Right lobe of liver (tissue), 6 donors: Measurements from ENCODE around the gene PTCD1. TPM values are rescaled to one million over a fixed set of nuclear protein-coding genes. Genes with fewer than 3 reads are reported as not detected.

Experiments used
- ATAC-seq, 4 donors: fragments of 200-7000 bp; cut with Tn5 transposase; one replicate each; pipeline ENCODE4 v1.9.1; 2020; ENCODE audit warnings: mild to moderate bottlenecking in 4 of 4, moderate library complexity in 4 of 4
- DNase-seq, 3 donors: peaks; one replicate each; pipeline ENCODE4 v3.0.0-alpha.2; 2020
- H3K27ac ChIP-seq, 3 donors: fragments of 200-600 bp; one replicate each; pipeline ENCODE4 v1.8.0; 2022
- H3K27me3 ChIP-seq, 2 donors: fragments of 200-600 bp; one replicate each; pipeline ENCODE4 v1.8.0; 2022
- H3K36me3 ChIP-seq, 4 donors: fragments of 200-600 bp; sonication (generic) in 1 of 4; one replicate each; pipeline versions ENCODE4 v1.5.1 to v1.8.0; 2017 to 2022; ENCODE audit warnings: control low read depth in 1 of 4
- H3K4me1 ChIP-seq, 4 donors: fragments of 200-600 bp; sonication (generic) in 1 of 4; one replicate each; pipeline versions ENCODE4 v1.5.1 to v1.8.0; 2017 to 2022; ENCODE audit warnings: control low read depth in 1 of 4
- H3K4me3 ChIP-seq, 3 donors: fragments of 200-600 bp; one replicate each; pipeline ENCODE4 v1.8.0; 2022
- H3K9me3 ChIP-seq, 4 donors: fragments of 200-600 bp; sonication (generic) in 1 of 4; one replicate each; pipeline versions ENCODE4 v1.5.1 to v1.8.0; 2017 to 2022; ENCODE audit warnings: control low read depth in 1 of 4
- POLR2A ChIP-seq: fragments of 450-650 bp; IDR thresholded peaks from one replicate; pipeline ENCODE4 v1.6.1; 2017; ENCODE audit warnings: antibody characterized with exemption, mild to moderate bottlenecking
- WGBS: methylation state at CpG from one replicate; pipeline ENCODE4 v1.1.6; 2018; ENCODE audit warnings: low coverage, low lambda C conversion rate; ENCODE audit not compliant: insufficient coverage; ENCODE audit errors: missing lambda C conversion rate; 5-methylcytosine and 5-hydroxymethylcytosine counted together
- intact Hi-C, 2 donors: fragments of 100-400 bp; cut with DNase I; formaldehyde crosslinking; loops; one replicate each; pipeline versions ENCODE4 v1.11.2 to v1.14.1; 2022
- total RNA-seq, 6 experiments: library from RNA; depleted of rRNA in 2 of 6; stranded (reverse); fragments of >200 nt in 2 of 6; fragmentation: NEBNext Ultra II Directional in 3 of 6; extraction: Animal tissue kit (Norgen Biotek cat#: 25700) in 3 of 6; gene quantifications; one replicate each; pipeline versions ENCODE4 v1.1.0 to v1.2.4, GENCODE V29; 2016 to 2023
- TF ChIP-seq, protein P1 (sequence below), 4 donors: fragments of 200-600 bp in 3 of 4; fragments of 450-650 bp in 1 of 4; IDR thresholded peaks; one replicate each; pipeline versions ENCODE4 v1.5.1 to v1.8.0; 2016 to 2022; ENCODE audit warnings: antibody characterized with exemption in 4 of 4, mild to moderate bottlenecking in 2 of 4
- donor health status: DM: no; HTN: yes; CAD: no.
- donor health status: DM: no; HTN: no; CAD: no.
- donor health status: DM: no; HTN: no; CAD: no.
- donor health status: DM: no; HTN: yes; CAD: no.
- donor health status: DM: no; HTN: yes; CAD: no.

PTCD1 gene
- total RNA-seq, 6 experiments from 2014 or later: 2.4 to 5.3 (median 2.8) TPM

DNA sequence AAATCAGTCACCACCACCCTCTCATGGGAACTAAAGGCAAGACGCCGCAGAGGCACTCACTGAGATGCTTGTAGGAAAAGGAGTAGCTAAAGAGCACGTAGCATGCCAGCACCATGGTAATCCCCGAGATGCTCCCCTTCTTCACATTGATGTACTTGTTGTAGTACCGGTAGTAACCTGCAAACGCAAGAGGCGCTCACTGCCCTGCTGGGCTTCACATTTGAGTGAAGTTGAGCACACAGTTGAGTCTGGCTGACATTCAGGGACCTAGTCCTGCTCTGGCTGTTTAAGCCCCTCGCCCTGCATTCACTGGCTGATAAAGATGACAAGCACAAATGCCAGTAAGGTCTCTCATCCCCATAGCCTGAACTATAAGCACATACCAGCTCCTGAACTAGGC is 20.5 kb upstream of the PTCD1 start:
- Histone ChIP-seq H3K27ac (no peak overlapping the region), H3K9me3 (no peaks in the 10 kb centered on the region), H3K4me3 (no peak overlapping the region), H3K4me1 (peaks cover 0 to 9% (median 0%) of the 10 kb centered on the region in 4 donors), H3K27me3 (no peaks in the 10 kb centered on the region), H3K36me3 (peaks cover 0 to 40% (median 17%) of the 10 kb centered on the region in 4 donors)
- TF ChIP-seq, protein P1, sequence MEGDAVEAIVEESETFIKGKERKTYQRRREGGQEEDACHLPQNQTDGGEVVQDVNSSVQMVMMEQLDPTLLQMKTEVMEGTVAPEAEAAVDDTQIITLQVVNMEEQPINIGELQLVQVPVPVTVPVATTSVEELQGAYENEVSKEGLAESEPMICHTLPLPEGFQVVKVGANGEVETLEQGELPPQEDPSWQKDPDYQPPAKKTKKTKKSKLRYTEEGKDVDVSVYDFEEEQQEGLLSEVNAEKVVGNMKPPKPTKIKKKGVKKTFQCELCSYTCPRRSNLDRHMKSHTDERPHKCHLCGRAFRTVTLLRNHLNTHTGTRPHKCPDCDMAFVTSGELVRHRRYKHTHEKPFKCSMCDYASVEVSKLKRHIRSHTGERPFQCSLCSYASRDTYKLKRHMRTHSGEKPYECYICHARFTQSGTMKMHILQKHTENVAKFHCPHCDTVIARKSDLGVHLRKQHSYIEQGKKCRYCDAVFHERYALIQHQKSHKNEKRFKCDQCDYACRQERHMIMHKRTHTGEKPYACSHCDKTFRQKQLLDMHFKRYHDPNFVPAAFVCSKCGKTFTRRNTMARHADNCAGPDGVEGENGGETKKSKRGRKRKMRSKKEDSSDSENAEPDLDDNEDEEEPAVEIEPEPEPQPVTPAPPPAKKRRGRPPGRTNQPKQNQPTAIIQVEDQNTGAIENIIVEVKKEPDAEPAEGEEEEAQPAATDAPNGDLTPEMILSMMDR (IDR thresholded peaks at IDR 0.05): peak in 2 of 4 donors; percentile 8 to 9
- no peak for TF ChIP-seq POLR2A
- intact Hi-C loops: no loop called here
- peak; percentile 17 to 44 (median 31) for ATAC-seq
- DNase-seq: no peak
- WGBS: 90% methylated on average over 7 of the region's 8 CpGs

DNA sequence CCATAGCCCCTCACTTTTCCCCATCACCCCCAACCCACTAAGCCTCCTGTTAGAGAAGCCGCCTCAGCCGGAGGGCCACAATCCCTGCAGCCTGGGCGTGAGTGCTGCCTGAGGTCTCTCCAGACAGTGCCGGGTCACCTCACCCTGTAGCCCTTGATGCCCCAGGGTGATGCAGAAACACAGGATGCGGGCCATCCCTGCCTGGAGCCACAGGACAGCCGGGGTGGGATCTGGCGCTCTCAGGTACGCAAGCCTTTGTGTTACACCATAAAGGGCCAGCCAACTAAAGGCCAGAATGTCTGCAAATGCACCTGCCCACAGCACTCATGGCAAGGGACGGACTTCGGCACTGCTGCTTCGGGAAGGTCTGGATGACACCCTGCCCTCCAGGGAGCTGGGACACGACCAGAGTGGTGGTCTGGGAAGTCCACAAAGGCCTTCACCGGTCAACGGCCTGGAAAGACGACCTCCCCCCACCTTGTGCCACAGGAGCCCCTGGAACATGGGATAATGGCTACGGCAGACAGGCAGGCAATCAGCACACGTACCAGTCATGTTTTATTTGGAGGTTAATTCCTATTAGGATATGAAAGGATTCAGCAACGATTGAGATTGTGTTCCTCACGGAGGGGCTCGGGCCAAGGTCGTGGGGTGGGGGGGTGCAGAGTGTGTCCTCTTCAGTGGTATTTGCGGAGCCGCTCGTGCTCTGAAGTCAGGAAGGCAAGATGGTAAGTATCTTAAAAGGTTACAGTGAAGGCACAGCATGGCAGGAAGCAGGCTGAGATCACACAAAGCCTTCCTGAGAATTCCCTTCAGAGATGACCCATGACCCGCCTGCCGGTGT is 19.3 kb upstream of the PTCD1 start:
- 78% methylated on average over 3 of the region's 26 CpGs for WGBS

DNA sequence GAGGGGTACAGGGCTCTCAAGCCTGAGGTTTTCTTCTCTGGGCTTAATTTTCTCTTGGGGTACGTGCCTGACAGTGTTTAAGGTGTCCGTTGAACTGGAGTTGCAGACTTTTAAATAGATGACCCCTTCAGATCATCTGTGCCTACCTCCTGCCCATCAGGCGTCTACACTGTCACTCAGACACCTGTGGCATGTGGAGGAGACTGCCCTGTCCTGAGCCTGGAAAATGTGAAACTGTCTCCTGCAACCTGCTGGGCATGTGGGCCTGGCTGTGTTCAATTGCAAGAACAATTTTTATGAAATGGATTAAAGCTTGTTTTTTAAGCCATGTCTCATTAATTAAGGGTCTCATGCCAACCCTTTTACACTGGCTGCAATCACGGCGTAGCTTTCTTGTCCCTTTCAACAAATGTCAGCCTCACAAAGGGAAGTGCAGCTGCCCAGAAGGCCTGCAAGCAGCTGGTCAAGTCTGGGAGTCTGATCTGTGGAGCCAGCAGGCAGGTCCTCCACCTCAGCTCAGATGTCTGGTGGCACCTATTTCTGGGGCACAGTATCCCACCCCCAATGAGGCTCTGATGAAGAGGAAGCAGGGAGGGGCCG is 18.6 kb upstream of the PTCD1 start:
- intact Hi-C loops: no loop called here
- TF ChIP-seq, protein P1 (IDR thresholded peaks at IDR 0.05): no peak
- DNase-seq: no peak
- Histone ChIP-seq H3K4me3 (no peak overlapping the region), H3K36me3 (peaks cover 0 to 46% (median 18%) of the 10 kb centered on the region in 4 donors), H3K9me3 (no peaks in the 10 kb centered on the region), H3K27ac (no peak overlapping the region), H3K27me3 (no peaks in the 10 kb centered on the region), H3K4me1 (no peaks in the 10 kb centered on the region)
- WGBS: 100% methylated on average over 2 of the region's 6 CpGs
- peak in 1 of 4 donors; percentile 4 for ATAC-seq

More for the DNA sequence above, 19.3 kb upstream of the PTCD1 start:
- peaks cover 0 to 46% (median 18%) of the 10 kb centered on the region in 4 donors for H3K36me3 ChIP-seq
- no peaks in the 10 kb centered on the region for H3K27me3 ChIP-seq
- TF ChIP-seq POLR2A: no peak
- TF ChIP-seq, protein P1 (IDR thresholded peaks at IDR 0.05): no peak
- H3K4me1 ChIP-seq: peaks cover 0 to 5% (median 0%) of the 10 kb centered on the region in 4 donors
- no peaks in the 10 kb centered on the region for H3K9me3 ChIP-seq
- H3K4me3 ChIP-seq: no peak overlapping the region
- peak in 1 of 4 donors; percentile 11 for ATAC-seq
- intact Hi-C loops: no loop called here
- no peak overlapping the region for H3K27ac ChIP-seq
- no peak for DNase-seq

DNA sequence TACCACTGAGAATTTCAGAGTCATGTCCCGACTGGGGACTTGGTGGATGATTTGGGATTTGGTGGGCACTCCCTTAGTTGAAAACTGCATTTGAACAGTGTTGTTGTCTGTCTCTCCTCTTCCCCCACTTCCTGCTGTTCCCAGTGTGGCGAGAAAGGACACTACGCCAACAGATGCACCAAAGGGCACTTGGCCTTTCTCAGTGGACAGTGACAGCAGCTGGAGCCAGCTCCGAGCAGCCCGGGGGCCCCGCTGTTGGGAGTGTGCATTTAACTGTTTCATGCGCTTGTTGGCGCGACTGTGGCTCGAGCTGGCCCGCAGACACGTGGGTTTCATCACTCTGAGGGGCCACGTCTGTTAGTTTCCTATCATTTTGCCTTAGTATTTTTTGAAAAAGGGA is 17.7 kb upstream of the PTCD1 start:
- DNase-seq (no peak), ATAC-seq (no peak)
- WGBS: 60% methylated on average over 7 of the region's 13 CpGs
- no peak overlapping the region for H3K4me3 ChIP-seq
- H3K27ac ChIP-seq: no peak overlapping the region
- H3K9me3 ChIP-seq: no peaks in the 10 kb centered on the region
- TF ChIP-seq, protein P1 (IDR thresholded peaks at IDR 0.05): no peak
- TF ChIP-seq POLR2A: no peak
- peaks cover 0 to 52% (median 18%) of the 10 kb centered on the region in 4 donors for H3K36me3 ChIP-seq
- no peaks in the 10 kb centered on the region for H3K4me1 ChIP-seq
- intact Hi-C loops: no loop called here
- no peaks in the 10 kb centered on the region for H3K27me3 ChIP-seq
